CD8-positive, alpha-beta memory T cell (primary cell): Measurements from ENCODE around the gene DNAJC5. TPM values are rescaled to one million over a fixed set of nuclear protein-coding genes. Genes with fewer than 3 reads are reported as not detected.
A peak's percentile ranks its signal among the peaks of the same experiment; 100 is the strongest.

ENCODE experiments used
- CTCF ChIA-PET: fragments of 350-600 bp; sonication (Branson Sonifier 250); formaldehyde crosslinking; loops from one replicate; lab custom pipeline; 2021; ENCODE audit warnings: antibody characterized with exemption; lab: Charles Lee
- POLR2A ChIA-PET: fragments of 350-600 bp; sonication (Branson Sonifier 250); formaldehyde crosslinking; loops from one replicate; lab custom pipeline; 2021; ENCODE audit warnings: antibody characterized with exemption; lab: Charles Lee
- DNase-seq, 5 donors: peaks; one replicate each; pipeline versions ENCODE4 v3.0.0 to v3.0.0-alpha.2; 2020 to 2022; ENCODE audit warnings: mixed read lengths in 1 of 5
- H3K27ac ChIP-seq: one replicate; pipeline ENCODE4 v1.7.0; 2013; ENCODE audit warnings: low read depth, mild to moderate bottlenecking, low read length, moderate library complexity
- H3K27me3 ChIP-seq: 2 replicates; pipeline ENCODE4 v1.7.0; 2013; ENCODE audit warnings: low read length, mild to moderate bottlenecking; ENCODE audit not compliant: insufficient read depth, poor library complexity, severe bottlenecking
- H3K36me3 ChIP-seq: 2 replicates; pipeline ENCODE4 v1.7.0; 2013; ENCODE audit warnings: mild to moderate bottlenecking, low read length, moderate library complexity; ENCODE audit not compliant: insufficient read depth
- H3K4me1 ChIP-seq: 2 replicates; pipeline ENCODE4 v1.7.0; 2013; ENCODE audit warnings: mild to moderate bottlenecking, low read length, moderate library complexity; ENCODE audit not compliant: insufficient read depth
- H3K4me3 ChIP-seq: 2 replicates; pipeline ENCODE4 v1.7.0; 2013; ENCODE audit warnings: mild to moderate bottlenecking, low read length
- H3K9me3 ChIP-seq: 2 replicates; pipeline ENCODE4 v1.7.0; 2013; ENCODE audit warnings: mild to moderate bottlenecking, low read length
- H3K27ac Mint-ChIP-seq, 8 donors: one replicate each; pipeline ENCODE4 v1.8.0; 2020 to 2021; ENCODE audit warnings: mixed read lengths in 8 of 8, mild to moderate bottlenecking in 6 of 8, inconsistent platforms in 3 of 8, moderate library complexity in 3 of 8
- H3K27me3 Mint-ChIP-seq, 2 donors: one replicate each; pipeline ENCODE4 v1.8.0; 2020 to 2021; ENCODE audit warnings: mixed read lengths in 2 of 2, mild to moderate bottlenecking in 1 of 2, moderate library complexity in 1 of 2
- H3K36me3 Mint-ChIP-seq, 3 donors: one replicate each; pipeline ENCODE4 v1.8.0; 2020 to 2021; ENCODE audit warnings: mixed read lengths in 3 of 3, inconsistent platforms in 1 of 3, mild to moderate bottlenecking in 1 of 3
- H3K4me1 Mint-ChIP-seq, 3 donors: one replicate each; pipeline ENCODE4 v1.8.0; 2020 to 2021; ENCODE audit warnings: mixed read lengths in 3 of 3, inconsistent platforms in 1 of 3, mild to moderate bottlenecking in 1 of 3
- H3K4me3 Mint-ChIP-seq, 7 donors: one replicate each; pipeline ENCODE4 v1.8.0; 2020 to 2021; ENCODE audit warnings: mixed read lengths in 7 of 7, mild to moderate bottlenecking in 6 of 7, moderate library complexity in 4 of 7, inconsistent platforms in 2 of 7
- H3K9me3 Mint-ChIP-seq, 5 donors: one replicate each; pipeline ENCODE4 v1.8.0; 2020 to 2022; ENCODE audit warnings: mixed read lengths in 5 of 5, mild to moderate bottlenecking in 3 of 5, moderate library complexity in 2 of 5, inconsistent platforms in 1 of 5
- polyA plus RNA-seq: library from polyadenylated mRNA; unstranded; fragments of 300-500 nt; fragmentation: Illumina TruSeq; gene quantifications from one replicate; pipeline ENCODE4 v1.2.3, GENCODE V29; 2021
- total RNA-seq, 2 experiments: library from RNA; stranded (reverse); gene quantifications; one replicate each; pipeline ENCODE4 v1.2.3, GENCODE V29; 2021

The DNAJC5 gene
- total and polyA plus RNA-seq, 3 experiments from 2014 or later = 8.3 to 40.9 (median 38.9) TPM

GRCh38 chr20:63858393-63859165 lies 36.3 kb upstream of the DNAJC5 start:
- H3K27ac Mint-ChIP-seq = peak overlapping the region in 5 of 8 donors; percentile 17 to 74 (median 65)
- peaks cover 0 to 14% (median 0%) of the 10 kb centered on the region in 3 donors for H3K36me3 Mint-ChIP-seq
- peak overlapping the region in 4 of 7 donors; percentile 20 to 49 (median 46) for H3K4me3 Mint-ChIP-seq
- DNase-seq = peak in 1 of 5 donors; percentile 20
- Histone ChIP-seq H3K27ac (peak overlapping the region; percentile 24), H3K27me3 (no peaks in the 10 kb centered on the region), H3K9me3 (no peaks in the 10 kb centered on the region), H3K36me3 (no peaks in the 10 kb centered on the region), H3K4me3 (peak overlapping the region; percentile 19), H3K4me1 (peaks cover 31% of the 10 kb centered on the region)
- peaks cover 24 to 36% (median 26%) of the 10 kb centered on the region in 3 donors for H3K4me1 Mint-ChIP-seq
- CTCF ChIA-PET = no interaction called here
- no peaks in the 10 kb centered on the region for H3K27me3 Mint-ChIP-seq
- POLR2A ChIA-PET = no interaction called here
- H3K9me3 Mint-ChIP-seq = no peaks in the 10 kb centered on the region

- CTCF ChIA-PET = no interaction called here
- peak overlapping the region in 4 of 7 donors; percentile 5 to 49 (median 46) for H3K4me3 Mint-ChIP-seq
- Histone ChIP-seq H3K4me3 (no peak overlapping the region), H3K9me3 (no peaks in the 10 kb centered on the region), H3K36me3 (no peaks in the 10 kb centered on the region), H3K27ac (no peak overlapping the region), H3K4me1 (peaks cover 30% of the 10 kb centered on the region), H3K27me3 (no peaks in the 10 kb centered on the region)
- peak overlapping the region in 4 of 8 donors; percentile 17 to 74 (median 50) for H3K27ac Mint-ChIP-seq
- no peak for DNase-seq
- H3K9me3 Mint-ChIP-seq = no peaks in the 10 kb centered on the region
- peaks cover 0 to 20% (median 0%) of the 10 kb centered on the region in 3 donors for H3K36me3 Mint-ChIP-seq
- POLR2A ChIA-PET = no interaction called here
- peaks cover 31 to 42% (median 32%) of the 10 kb centered on the region in 3 donors for H3K4me1 Mint-ChIP-seq
- H3K27me3 Mint-ChIP-seq = no peaks in the 10 kb centered on the region
Measured at GRCh38 chr20:63859166-63859699, 35.7 kb upstream of the DNAJC5 start.

- ChIA-PET POLR2A (no interaction called here), CTCF (no interaction called here)
- Mint-ChIP-seq H3K4me1 (peaks cover 34 to 48% (median 37%) of the 10 kb centered on the region in 3 donors), H3K9me3 (no peaks in the 10 kb centered on the region), H3K36me3 (peaks cover 0 to 25% (median 0%) of the 10 kb centered on the region in 3 donors), H3K27me3 (no peaks in the 10 kb centered on the region), H3K4me3 (no peak overlapping the region), H3K27ac (peak overlapping the region in 2 of 8 donors; percentile 57 to 63)
- H3K27me3 ChIP-seq = no peaks in the 10 kb centered on the region
- peaks cover 31% of the 10 kb centered on the region for H3K4me1 ChIP-seq
- H3K4me3 ChIP-seq = no peak overlapping the region
- no peak overlapping the region for H3K27ac ChIP-seq
- no peaks in the 10 kb centered on the region for H3K36me3 ChIP-seq
- no peak for DNase-seq
- no peaks in the 10 kb centered on the region for H3K9me3 ChIP-seq
Measured at GRCh38 chr20:63860325-63861051, 34.4 kb upstream of the DNAJC5 start.

GRCh38 chr20:63861365-63861934 lies 33.5 kb upstream of the DNAJC5 start, which contains the start of gene ABHD16B:
ABHD16B (plus strand) TSS chr20:63861498; CDS start chr20:63861541, 43 bp downstream.
- Histone ChIP-seq H3K27me3 (no peaks in the 10 kb centered on the region), H3K27ac (no peak within 1 kb of the TSS), H3K4me1 (peaks cover 41% of the 10 kb centered on the region), H3K9me3 (no peaks in the 10 kb centered on the region), H3K4me3 (no peak within 1 kb of the TSS), H3K36me3 (no peaks in the 10 kb centered on the region)
- DNase-seq = no peak
- H3K27ac Mint-ChIP-seq = peak within 1 kb of the TSS in 4 of 8 donors; percentile 17 to 63 (median 56)
- POLR2A ChIA-PET = no interaction called here
- H3K36me3 Mint-ChIP-seq = peaks cover 0 to 29% (median 0%) of the 10 kb centered on the region in 3 donors
- CTCF ChIA-PET = no interaction called here
- no peaks in the 10 kb centered on the region for H3K27me3 Mint-ChIP-seq
- no peaks in the 10 kb centered on the region for H3K9me3 Mint-ChIP-seq
- H3K4me3 Mint-ChIP-seq = no peak within 1 kb of the TSS
- peaks cover 39 to 57% (median 46%) of the 10 kb centered on the region in 3 donors for H3K4me1 Mint-ChIP-seq

- H3K36me3 ChIP-seq = no peaks in the 10 kb centered on the region
- H3K4me3 ChIP-seq = no peak overlapping the region
- H3K9me3 ChIP-seq = no peaks in the 10 kb centered on the region
- Mint-ChIP-seq H3K4me1 (peaks cover 35 to 53% (median 41%) of the 10 kb centered on the region in 3 donors), H3K27me3 (no peaks in the 10 kb centered on the region), H3K4me3 (no peak overlapping the region), H3K9me3 (no peaks in the 10 kb centered on the region), H3K27ac (no peak overlapping the region), H3K36me3 (peaks cover 0 to 29% (median 0%) of the 10 kb centered on the region in 3 donors)
- DNase-seq = no peak
- peaks cover 41% of the 10 kb centered on the region for H3K4me1 ChIP-seq
- POLR2A ChIA-PET = no interaction called here
- CTCF ChIA-PET = interaction anchor here (3.1 kb wide), 1 partner anchor 155 kb away, joined by 28 read pairs; the partner anchor contains the start of genes ARFRP1 and ZGPAT
- no peak overlapping the region for H3K27ac ChIP-seq
- no peaks in the 10 kb centered on the region for H3K27me3 ChIP-seq
Measured at GRCh38 chr20:63861981-63862901, 32.7 kb upstream of the DNAJC5 start.

GRCh38 chr20:63863021-63863797 lies 31.7 kb upstream of the DNAJC5 start:
- peak overlapping the region; percentile 92 to 99 (median 95) for H3K4me3 Mint-ChIP-seq
- ChIA-PET CTCF (interaction anchor here (0.7 to 3.1 kb wide), 12 partner anchors 9 to 343 kb away, joined by 3 to 28 read pairs (median 6); partner anchors contain the start of genes ARFRP1, GMEB2, LIME1 and PPDPF), POLR2A (interaction anchor here (1.0 to 2.0 kb wide), 3 partner anchors 127 to 327 kb away, joined by 3 to 10 read pairs (median 8); partner anchors contain the start of genes ARFRP1, LIME1 and ZGPAT)
- DNase-seq = no peak
- no peaks in the 10 kb centered on the region for H3K9me3 Mint-ChIP-seq
- Histone ChIP-seq H3K9me3 (no peaks in the 10 kb centered on the region), H3K4me3 (peak overlapping the region; percentile 79), H3K27me3 (no peaks in the 10 kb centered on the region), H3K4me1 (peaks cover 31% of the 10 kb centered on the region), H3K27ac (peak overlapping the region; percentile 80), H3K36me3 (no peaks in the 10 kb centered on the region)
- peaks cover 28 to 50% (median 37%) of the 10 kb centered on the region in 3 donors for H3K4me1 Mint-ChIP-seq
- H3K27me3 Mint-ChIP-seq = no peaks in the 10 kb centered on the region
- H3K27ac Mint-ChIP-seq = peak overlapping the region; percentile 89 to 99 (median 95)
- peaks cover 0 to 32% (median 1%) of the 10 kb centered on the region in 3 donors for H3K36me3 Mint-ChIP-seq
